GM12875 (cell line): ENCODE measurements around the gene NUP62.

Experiments
- H3K4me3 ChIP-seq: one replicate; pipeline ENCODE4 v1.5.1; 2011; ENCODE audit warnings: low read depth, low read length, control low read depth
- CTCF ChIP-seq: IDR thresholded peaks from 2 replicates; pipeline ENCODE4 v1.5.1; 2011; ENCODE audit warnings: low read depth, mild to moderate bottlenecking, control low read depth, inconsistent platforms, low read length, moderate library complexity, borderline replicate concordance; ENCODE audit not compliant: insufficient read depth

The NUP62 gene

GRCh38 chr19:49881186-49881585, 48.1 kb downstream of the NUP62 start:
- H3K4me3 ChIP-seq, result no peak overlapping the region
- TF ChIP-seq CTCF, result no peak

GRCh38 chr19:49880162-49880869, 49.0 kb downstream of the NUP62 start:
- TF ChIP-seq CTCF, result no peak

GRCh38 chr19:49879243-49879963, 49.9 kb downstream of the NUP62 start:
- no peak for TF ChIP-seq CTCF
- no peak overlapping the region for H3K4me3 ChIP-seq

More at GRCh38 chr19:49880162-49880869, 49.0 kb downstream of the NUP62 start:
- no peak overlapping the region for H3K4me3 ChIP-seq

- H3K4me3 ChIP-seq, result peak overlapping the region; percentile 100
- TF ChIP-seq CTCF, result no peak
These were observed 50.6 kb downstream of the NUP62 start for GRCh38 chr19:49878744-49879070.

- no peak for TF ChIP-seq CTCF
- H3K4me3 ChIP-seq, result peak overlapping the region; percentile 100
These were observed 51.2 kb downstream of the NUP62 start for GRCh38 chr19:49877879-49878743.

- H3K4me3 ChIP-seq, result peak within 1 kb of the TSS; percentile 100
- no peak for TF ChIP-seq CTCF
These were observed 52.1 kb downstream of the NUP62 start, which contains the start of the genes AKT1S1 and TBC1D17 for GRCh38 chr19:49877020-49877878. Gene AKT1S1 (minus strand): TSS chr19:49877355. CDS start chr19:49873295, 4,060 bp downstream. Gene TBC1D17 (plus strand): TSS chr19:49877702. CDS start chr19:49877724, 22 bp downstream.
